Daoy (cell line): ENCODE data around the gene ZDBF2. TPM values are rescaled to one million over a fixed set of nuclear protein-coding genes. Genes with fewer than 3 reads are reported as not detected.
A peak's percentile ranks its signal among the peaks of the same experiment; 100 is the strongest.
"Not testable (repeated sequence)": the region's sequence is repeated elsewhere in the genome, so short reads cannot be mapped to it uniquely, and the experiment has no call there.

ENCODE experiments used
- DNase-seq: peaks from one replicate; pipeline ENCODE4 v3.0.0-alpha.2; 2015; ENCODE audit warnings: low read depth
- total RNA-seq: library from RNA; depleted of rRNA; stranded (reverse); fragments of >200 nt; shearing (Covaris generic); gene quantifications from 2 replicates; pipeline ENCODE4 v1.2.3, GENCODE V29; 2014; rRNA removed

Gene ZDBF2
- total RNA-seq, 1 experiment from 2014 or later: 5.5 TPM

DNA sequence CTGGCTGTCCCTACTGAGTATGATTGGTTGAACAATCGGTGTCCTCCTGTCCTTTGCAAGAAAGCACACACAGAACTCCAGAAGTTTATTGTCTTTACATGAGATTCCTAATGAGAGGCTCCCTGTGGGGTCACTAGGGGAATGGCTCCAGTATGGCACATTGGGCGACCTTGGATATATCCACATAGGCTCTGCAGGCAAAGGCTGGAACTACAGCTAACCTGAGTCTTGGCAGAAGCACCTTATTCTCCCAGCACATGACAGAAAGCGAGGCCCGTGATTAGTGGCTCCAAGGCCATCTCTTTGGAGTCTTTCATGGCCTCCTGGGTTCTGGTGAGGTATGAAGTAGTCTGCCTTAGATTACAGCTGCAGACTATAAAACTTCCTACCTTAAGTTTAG, 49.0 kb downstream of the ZDBF2 start:
- no peak for DNase-seq

GRCh38 chr2:206324869-206325268, 50.4 kb downstream of the ZDBF2 start:
- no peak for DNase-seq

GRCh38 chr2:206328974-206329373, 54.5 kb downstream of the ZDBF2 start:
- no peak for DNase-seq

- no peak for DNase-seq
Measured at GRCh38 chr2:206336861-206337260, 62.4 kb downstream of the ZDBF2 start.

DNA sequence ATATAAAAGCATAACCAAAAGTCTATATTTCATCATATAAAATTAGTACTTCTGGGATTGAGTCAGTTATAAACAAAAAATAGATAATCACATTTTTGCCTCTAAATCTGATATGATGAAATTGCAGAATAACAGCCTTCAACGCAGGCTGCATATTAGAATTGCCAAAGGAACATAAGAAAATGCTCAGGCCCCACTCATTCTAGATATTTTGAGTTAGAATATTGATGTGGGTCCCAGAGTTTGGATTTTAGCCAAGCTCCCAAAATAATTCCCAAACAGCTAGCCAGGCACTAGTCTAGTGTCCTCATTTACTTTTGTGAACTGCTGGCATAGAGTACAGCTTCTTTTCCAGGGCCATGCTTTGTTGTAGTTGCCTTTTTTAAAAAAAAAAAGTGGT, 63.5 kb downstream of the ZDBF2 start:
- no peak for DNase-seq

DNA sequence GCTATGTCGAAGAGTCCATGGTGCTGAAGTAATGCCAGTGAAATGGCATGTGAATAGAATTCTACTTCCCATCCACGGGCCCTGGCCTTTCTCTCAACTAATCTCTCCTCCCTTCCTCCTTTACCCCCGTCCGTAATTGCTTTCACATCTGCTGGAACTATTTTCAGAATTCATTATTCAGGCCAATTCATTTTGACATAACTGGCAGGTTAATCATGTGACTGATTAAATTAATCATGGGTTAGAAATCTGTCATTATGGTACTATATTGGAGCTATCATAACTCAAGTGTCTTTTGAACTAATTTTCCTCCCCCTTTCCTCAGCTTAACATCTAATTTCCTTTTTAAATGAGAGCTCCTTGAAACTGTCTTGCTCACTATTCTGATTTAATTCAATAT, 66.9 kb downstream of the ZDBF2 start:
- no peak for DNase-seq

- DNase-seq: no peak
Measured at GRCh38 chr2:206343144-206343543, 68.7 kb downstream of the ZDBF2 start.

- no peak for DNase-seq
Measured at GRCh38 chr2:206343816-206344215, 69.4 kb downstream of the ZDBF2 start.

DNA sequence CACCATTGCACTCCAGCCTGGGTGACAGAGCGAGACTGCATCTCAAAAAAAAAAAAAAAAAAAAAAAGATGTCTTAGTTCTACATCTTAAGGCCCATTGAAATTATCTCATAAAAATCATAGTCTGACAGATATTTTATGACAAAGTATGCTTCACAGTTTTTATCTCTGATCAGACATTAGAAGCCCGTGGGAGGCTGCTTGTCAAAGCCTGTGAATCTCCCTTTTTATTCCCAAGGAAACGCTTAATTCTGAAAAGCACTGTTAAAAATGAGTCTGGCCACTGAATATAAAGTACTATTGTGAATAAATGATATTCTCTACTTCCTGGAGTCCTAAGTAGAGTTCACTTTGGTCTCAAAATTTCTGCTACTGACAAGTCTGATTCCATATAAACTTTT, 71.1 kb downstream of the ZDBF2 start:
- DNase-seq: no peak

GRCh38 chr2:206349375-206349774, 74.9 kb downstream of the ZDBF2 start:
- DNase-seq: no peak

GRCh38 chr2:206352571-206352970, 78.1 kb downstream of the ZDBF2 start:
- DNase-seq: no peak

DNA sequence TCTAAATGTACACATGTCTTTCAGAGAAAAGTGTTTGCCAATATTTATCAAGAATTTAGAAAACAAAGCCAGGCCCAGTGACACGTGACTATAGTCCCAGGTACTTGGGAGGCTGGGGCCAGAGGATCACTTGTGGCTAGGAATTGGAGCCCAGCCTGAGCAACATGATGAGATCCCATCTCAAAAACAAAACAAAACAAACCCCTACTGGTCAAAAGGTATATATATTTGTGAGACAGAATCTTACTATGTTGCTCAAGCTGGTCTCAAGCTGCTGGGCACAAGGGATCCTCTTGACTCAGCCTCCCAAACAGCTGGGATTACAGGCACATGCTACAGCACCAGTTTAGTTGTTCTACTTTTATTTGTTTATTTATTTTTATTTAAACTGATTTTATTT, 79.2 kb downstream of the ZDBF2 start:
- no peak for DNase-seq

DNA sequence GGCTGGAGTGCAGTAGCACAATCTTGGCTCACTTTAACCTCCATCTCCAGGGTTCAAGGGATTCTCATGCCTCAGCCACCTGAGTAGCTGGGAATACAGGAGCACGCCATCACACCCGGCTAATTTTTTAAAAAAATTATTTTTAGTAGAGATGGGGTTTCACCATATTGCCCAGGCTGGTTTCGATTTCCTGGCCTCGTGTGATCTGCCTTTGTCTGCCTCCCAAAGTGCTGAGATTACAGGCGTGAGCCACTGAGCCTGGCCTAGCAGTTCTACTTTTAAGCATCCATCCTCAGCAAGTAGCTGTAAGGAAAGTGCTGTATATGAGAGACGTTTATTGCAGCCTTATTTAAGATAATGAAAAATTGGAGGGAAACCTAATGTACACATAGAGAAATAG, 79.7 kb downstream of the ZDBF2 start:
- peak; percentile 11 for DNase-seq

- not testable (repeated sequence) for DNase-seq
Measured at GRCh38 chr2:206356840-206357239, 82.4 kb downstream of the ZDBF2 start.

- not testable (repeated sequence) for DNase-seq
Measured at GRCh38 chr2:206360840-206361239, 86.4 kb downstream of the ZDBF2 start.

GRCh38 chr2:206361407-206362045, 87.1 kb downstream of the ZDBF2 start:
- no peak for DNase-seq

Other genes with a start within 250 kb of the ZDBF2 start
- 3.2 and 3.3 TPM in 2 replicates for gene INO80D, start 188.5 kb upstream of the ZDBF2 start, total RNA-seq
- 169 and 215 TPM in 2 replicates for gene NDUFS1, start 115.2 kb upstream of the ZDBF2 start, total RNA-seq
- gene EEF1B2, start 114.8 kb upstream of the ZDBF2 start, total RNA-seq: 646 and 771 TPM in 2 replicates
- 1.1 and 2.5 TPM in 2 replicates for gene ADAM23, start 168.9 kb downstream of the ZDBF2 start, total RNA-seq